GM23248 (cell line): ENCODE results near the gene CRB2.

Experiments
- EZH2 ChIP-seq: fragments of 200-600 bp; sonication (generic); IDR thresholded peaks from 2 replicates; pipeline ENCODE4 v1.6.1; 2018; ENCODE audit warnings: antibody characterized with exemption, mild to moderate bottlenecking; ENCODE audit not compliant: insufficient read depth, poor library complexity, severe bottlenecking
- EZH2phosphoT487 ChIP-seq: fragments of 200-600 bp; sonication (generic); IDR thresholded peaks from 2 replicates; pipeline ENCODE4 v1.6.1; 2018; ENCODE audit warnings: antibody characterized with exemption, moderate library complexity, mild to moderate bottlenecking, low read depth; ENCODE audit not compliant: insufficient read depth

GRCh38 chr9:123389698-123390097 is 33.7 kb downstream of the CRB2 start:
- TF ChIP-seq EZH2phosphoT487 (no peak), EZH2 (no peak)
